ENCODE results near the gene GHR.

The GHR gene

DNA sequence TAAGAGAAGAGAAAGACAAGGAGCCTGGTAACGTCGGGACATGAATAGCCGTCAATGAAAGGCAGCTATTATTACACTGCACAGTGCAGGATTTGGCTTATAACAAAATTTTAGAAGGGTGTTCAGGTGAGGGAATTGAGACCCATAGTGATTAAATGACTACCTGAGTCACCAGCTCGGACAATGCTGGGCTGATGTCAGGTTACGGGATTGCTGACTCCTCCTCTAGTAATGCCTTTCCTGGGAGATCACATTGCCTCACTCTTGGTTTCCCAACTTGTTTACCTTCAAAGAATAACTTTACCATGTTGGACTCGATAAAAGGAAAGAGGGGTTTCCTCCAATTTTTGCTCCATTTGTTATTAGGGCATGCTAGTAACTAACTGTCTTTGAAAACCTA is 132.6 kb downstream of the GHR start:
- no peak overlapping the region for H2BK15ac ChIP-seq (ENCODE audit: low read length)

GRCh38 chr5:42557689-42558088 is 134.4 kb downstream of the GHR start:
- H3K23ac ChIP-seq (ENCODE audit: low read depth, low read length, poor library complexity), result no peak overlapping the region
- no peaks in the 10 kb centered on the region for H3K27me3 ChIP-seq (ENCODE audit: control insufficient read depth in 3 of 3, insufficient read depth in 3 of 3, low read depth in 1 of 3, low read length in 3 of 3)
- no peak overlapping the region for H3K4ac ChIP-seq (ENCODE audit: low read length)
- H3K9ac ChIP-seq (ENCODE audit: low read depth, low read length, poor library complexity), result no peak overlapping the region
- no peak overlapping the region for H2AK5ac ChIP-seq (ENCODE audit: low read depth, low read length)
- no peak overlapping the region for H2BK120ac ChIP-seq (ENCODE audit: low read depth, low read length)
- no peak overlapping the region for H4K91ac ChIP-seq (ENCODE audit: low read depth, low read length, poor library complexity)
- H4K8ac ChIP-seq (ENCODE audit: low read depth, low read length), result no peak overlapping the region
- H3K18ac ChIP-seq (ENCODE audit: low read length), result no peak overlapping the region
- no peak overlapping the region for H2BK15ac ChIP-seq (ENCODE audit: low read length)
- no peak for DNase-seq (ENCODE audit: low spot score)
- no peaks in the 10 kb centered on the region for H3K36me3 ChIP-seq (replicated peaks in 1 of 2; ENCODE audit: control insufficient read depth in 2 of 2, insufficient read depth in 2 of 2, low read length in 2 of 2)
- H3K27ac ChIP-seq (replicated peaks; ENCODE audit: low read length), result no peak overlapping the region
- no peak overlapping the region for H3K4me2 ChIP-seq (ENCODE audit: insufficient read depth, low read length, poor library complexity, severe bottlenecking)
- no peaks in the 10 kb centered on the region for H3K79me1 ChIP-seq (ENCODE audit: low read depth, low read length)
- no peak overlapping the region for H3K14ac ChIP-seq (ENCODE audit: low read length)
- no peaks in the 10 kb centered on the region for H3K4me1 ChIP-seq (ENCODE audit: control insufficient read depth in 2 of 2, insufficient read depth in 1 of 2, low read depth in 1 of 2, low read length in 2 of 2)
- no peak overlapping the region for H2AFZ ChIP-seq (ENCODE audit: low read length)
- H2BK5ac ChIP-seq (ENCODE audit: low read length), result no peak overlapping the region
- H3K9me3 ChIP-seq (replicated peaks in 1 of 2; ENCODE audit: control insufficient read depth in 2 of 2, insufficient read depth in 1 of 2, low read depth in 1 of 2, low read length in 2 of 2), result no peaks in the 10 kb centered on the region
- WGBS, 2 donors (ENCODE audit: extremely low coverage in 2 of 2, insufficient read length in 2 of 2, insufficient replicate concordance in 1 of 2), result no CpG with 5 or more reads among the region's 1 CpG
- H2BK12ac ChIP-seq (ENCODE audit: low read length), result no peak overlapping the region
- no peak overlapping the region for H3K4me3 ChIP-seq (ENCODE audit: low read length in 2 of 2)

More for the DNA sequence above, 132.6 kb downstream of the GHR start:
- H4K91ac ChIP-seq (ENCODE audit: low read depth, low read length, poor library complexity), result no peak overlapping the region
- no peak overlapping the region for H3K4me3 ChIP-seq (ENCODE audit: low read length in 2 of 2)
- no peaks in the 10 kb centered on the region for H3K36me3 ChIP-seq (replicated peaks in 1 of 2; ENCODE audit: control insufficient read depth in 2 of 2, insufficient read depth in 2 of 2, low read length in 2 of 2)
- H3K4me2 ChIP-seq (ENCODE audit: insufficient read depth, low read length, poor library complexity, severe bottlenecking), result no peak overlapping the region
- no peaks in the 10 kb centered on the region for H3K4me1 ChIP-seq (ENCODE audit: control insufficient read depth in 2 of 2, insufficient read depth in 1 of 2, low read depth in 1 of 2, low read length in 2 of 2)
- no peak overlapping the region for H3K27ac ChIP-seq (replicated peaks; ENCODE audit: low read length)
- no peak overlapping the region for H3K9ac ChIP-seq (ENCODE audit: low read depth, low read length, poor library complexity)
- no CpG with 5 or more reads among the region's 6 CpGs for WGBS, 2 donors (ENCODE audit: extremely low coverage in 2 of 2, insufficient read length in 2 of 2, insufficient replicate concordance in 1 of 2)
- H2AFZ ChIP-seq (ENCODE audit: low read length), result no peak overlapping the region
- H3K14ac ChIP-seq (ENCODE audit: low read length), result no peak overlapping the region
- no peaks in the 10 kb centered on the region for H3K9me3 ChIP-seq (replicated peaks in 1 of 2; ENCODE audit: control insufficient read depth in 2 of 2, insufficient read depth in 1 of 2, low read depth in 1 of 2, low read length in 2 of 2)
- no peak overlapping the region for H2BK12ac ChIP-seq (ENCODE audit: low read length)
- H3K4ac ChIP-seq (ENCODE audit: low read length), result no peak overlapping the region
- H3K23ac ChIP-seq (ENCODE audit: low read depth, low read length, poor library complexity), result no peak overlapping the region
- no peak overlapping the region for H4K8ac ChIP-seq (ENCODE audit: low read depth, low read length)
- no peak overlapping the region for H2BK120ac ChIP-seq (ENCODE audit: low read depth, low read length)
- H2BK5ac ChIP-seq (ENCODE audit: low read length), result no peak overlapping the region
- H2AK5ac ChIP-seq (ENCODE audit: low read depth, low read length), result no peak overlapping the region
- no peak overlapping the region for H3K18ac ChIP-seq (ENCODE audit: low read length)
- no peaks in the 10 kb centered on the region for H3K79me1 ChIP-seq (ENCODE audit: low read depth, low read length)
- no peak for DNase-seq (ENCODE audit: low spot score)
- H3K27me3 ChIP-seq (ENCODE audit: control insufficient read depth in 3 of 3, insufficient read depth in 3 of 3, low read depth in 1 of 3, low read length in 3 of 3), result no peaks in the 10 kb centered on the region

- no peak overlapping the region for H3K4me3 ChIP-seq (ENCODE audit: low read length in 2 of 2)
- H3K27me3 ChIP-seq (ENCODE audit: control insufficient read depth in 3 of 3, insufficient read depth in 3 of 3, low read depth in 1 of 3, low read length in 3 of 3), result no peaks in the 10 kb centered on the region
- no peak overlapping the region for H2BK12ac ChIP-seq (ENCODE audit: low read length)
- no peak overlapping the region for H3K9ac ChIP-seq (ENCODE audit: low read depth, low read length, poor library complexity)
- no peaks in the 10 kb centered on the region for H3K9me3 ChIP-seq (replicated peaks in 1 of 2; ENCODE audit: control insufficient read depth in 2 of 2, insufficient read depth in 1 of 2, low read depth in 1 of 2, low read length in 2 of 2)
- H3K18ac ChIP-seq (ENCODE audit: low read length), result no peak overlapping the region
- H2AK5ac ChIP-seq (ENCODE audit: low read depth, low read length), result no peak overlapping the region
- no peak overlapping the region for H4K8ac ChIP-seq (ENCODE audit: low read depth, low read length)
- no peak overlapping the region for H2BK15ac ChIP-seq (ENCODE audit: low read length)
- no peak overlapping the region for H2BK5ac ChIP-seq (ENCODE audit: low read length)
- no peak overlapping the region for H3K27ac ChIP-seq (replicated peaks; ENCODE audit: low read length)
- no peaks in the 10 kb centered on the region for H3K36me3 ChIP-seq (replicated peaks in 1 of 2; ENCODE audit: control insufficient read depth in 2 of 2, insufficient read depth in 2 of 2, low read length in 2 of 2)
- no peak overlapping the region for H2BK120ac ChIP-seq (ENCODE audit: low read depth, low read length)
- no CpG with 5 or more reads among the region's 1 CpG for WGBS, 2 donors (ENCODE audit: extremely low coverage in 2 of 2, insufficient read length in 2 of 2, insufficient replicate concordance in 1 of 2)
- no peak overlapping the region for H3K4me2 ChIP-seq (ENCODE audit: insufficient read depth, low read length, poor library complexity, severe bottlenecking)
- no peak overlapping the region for H3K23ac ChIP-seq (ENCODE audit: low read depth, low read length, poor library complexity)
- H3K4me1 ChIP-seq (ENCODE audit: control insufficient read depth in 2 of 2, insufficient read depth in 1 of 2, low read depth in 1 of 2, low read length in 2 of 2), result no peaks in the 10 kb centered on the region
- no peak for DNase-seq (ENCODE audit: low spot score)
- H4K91ac ChIP-seq (ENCODE audit: low read depth, low read length, poor library complexity), result no peak overlapping the region
- H3K79me1 ChIP-seq (ENCODE audit: low read depth, low read length), result no peaks in the 10 kb centered on the region
- H2AFZ ChIP-seq (ENCODE audit: low read length), result no peak overlapping the region
- H3K4ac ChIP-seq (ENCODE audit: low read length), result no peak overlapping the region
- H3K14ac ChIP-seq (ENCODE audit: low read length), result no peak overlapping the region
These were observed 138.4 kb downstream of the GHR start for GRCh38 chr5:42561656-42562055.

DNA sequence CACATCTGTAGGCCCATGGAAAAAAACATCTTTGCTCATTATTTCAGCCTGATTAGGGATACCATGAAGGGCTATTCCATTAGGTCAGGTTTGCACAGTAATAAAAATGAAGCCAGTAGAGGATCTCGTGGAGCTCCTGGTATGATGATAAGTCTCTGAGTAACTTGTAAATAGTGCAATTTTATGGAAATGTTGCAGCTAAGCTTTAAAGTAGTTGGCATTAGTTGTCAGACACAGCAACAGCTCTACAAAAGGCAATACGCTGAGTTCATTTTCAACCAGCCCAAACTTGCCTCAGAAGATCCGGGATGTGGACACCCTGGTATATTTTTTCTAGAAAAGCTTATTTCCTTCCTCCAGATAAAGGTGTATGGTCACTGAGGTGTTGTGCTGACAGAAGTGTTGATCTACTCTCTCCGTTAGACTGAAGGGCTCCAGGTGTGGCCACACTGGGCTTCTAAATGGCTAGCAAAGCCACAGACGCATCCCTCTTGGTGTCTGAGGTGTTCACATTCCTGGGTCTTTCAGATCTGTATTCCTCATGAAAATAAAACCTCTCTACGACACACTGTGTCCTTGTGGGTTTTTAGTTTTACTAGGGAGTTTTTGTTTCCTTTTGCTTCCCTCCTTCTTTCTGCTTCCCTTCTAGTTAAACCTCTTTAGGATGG is 141.6 kb downstream of the GHR start:
- no peak overlapping the region for H2AK5ac ChIP-seq (ENCODE audit: low read depth, low read length)
- H3K14ac ChIP-seq (ENCODE audit: low read length), result no peak overlapping the region
- H3K79me1 ChIP-seq (ENCODE audit: low read depth, low read length), result no peaks in the 10 kb centered on the region
- H2BK5ac ChIP-seq (ENCODE audit: low read length), result no peak overlapping the region
- no peak for DNase-seq (ENCODE audit: low spot score)
- no peak overlapping the region for H3K18ac ChIP-seq (ENCODE audit: low read length)
- no peak overlapping the region for H2AFZ ChIP-seq (ENCODE audit: low read length)
- no peak overlapping the region for H2BK120ac ChIP-seq (ENCODE audit: low read depth, low read length)
- H3K23ac ChIP-seq (ENCODE audit: low read depth, low read length, poor library complexity), result no peak overlapping the region
- WGBS, 2 donors (ENCODE audit: extremely low coverage in 2 of 2, insufficient read length in 2 of 2, insufficient replicate concordance in 1 of 2), result no CpG with 5 or more reads among the region's 6 CpGs
- H2BK12ac ChIP-seq (ENCODE audit: low read length), result no peak overlapping the region
- H2BK15ac ChIP-seq (ENCODE audit: low read length), result no peak overlapping the region
- no peak overlapping the region for H4K8ac ChIP-seq (ENCODE audit: low read depth, low read length)
- no peaks in the 10 kb centered on the region for H3K36me3 ChIP-seq (replicated peaks in 1 of 2; ENCODE audit: control insufficient read depth in 2 of 2, insufficient read depth in 2 of 2, low read length in 2 of 2)
- no peak overlapping the region for H3K4me3 ChIP-seq (ENCODE audit: low read length in 2 of 2)
- H3K4me1 ChIP-seq (ENCODE audit: control insufficient read depth in 2 of 2, insufficient read depth in 1 of 2, low read depth in 1 of 2, low read length in 2 of 2), result no peaks in the 10 kb centered on the region
- H3K4me2 ChIP-seq (ENCODE audit: insufficient read depth, low read length, poor library complexity, severe bottlenecking), result no peak overlapping the region
- no peak overlapping the region for H3K4ac ChIP-seq (ENCODE audit: low read length)
- no peak overlapping the region for H3K9ac ChIP-seq (ENCODE audit: low read depth, low read length, poor library complexity)
- no peak overlapping the region for H3K27ac ChIP-seq (replicated peaks; ENCODE audit: low read length)
- H3K9me3 ChIP-seq (replicated peaks in 1 of 2; ENCODE audit: control insufficient read depth in 2 of 2, insufficient read depth in 1 of 2, low read depth in 1 of 2, low read length in 2 of 2), result no peaks in the 10 kb centered on the region
- H3K27me3 ChIP-seq (ENCODE audit: control insufficient read depth in 3 of 3, insufficient read depth in 3 of 3, low read depth in 1 of 3, low read length in 3 of 3), result no peaks in the 10 kb centered on the region
- no peak overlapping the region for H4K91ac ChIP-seq (ENCODE audit: low read depth, low read length, poor library complexity)
